Ascending aorta (tissue), 2 donors: ENCODE data around the gene SDHAF1. TPM values are rescaled to one million over a fixed set of nuclear protein-coding genes. Genes with fewer than 3 reads are reported as not detected.

ENCODE experiments used
- DNase-seq, 2 donors: peaks; one replicate each; pipeline ENCODE4 v3.0.0-alpha.2; 2019; ENCODE audit warnings: low spot score in 2 of 2
- H3K27ac ChIP-seq, 2 donors: fragments of 200-600 bp; sonication (generic); one replicate each; pipeline ENCODE4 v1.5.1; 2016 to 2017; ENCODE audit warnings: mild to moderate bottlenecking in 1 of 2
- H3K27me3 ChIP-seq: fragments of 200-600 bp; sonication (generic); one replicate; pipeline ENCODE4 v1.5.1; 2017
- H3K36me3 ChIP-seq, 2 donors: fragments of 200-600 bp; sonication (generic); one replicate each; pipeline ENCODE4 v1.5.1; 2016
- H3K4me1 ChIP-seq, 2 donors: fragments of 200-600 bp; sonication (generic); one replicate each; pipeline ENCODE4 v1.5.1; 2016 to 2017; ENCODE audit warnings: mild to moderate bottlenecking in 1 of 2
- H3K4me3 ChIP-seq, 2 donors: fragments of 200-600 bp; sonication (generic); one replicate each; pipeline ENCODE4 v1.5.1; 2016 to 2017; ENCODE audit warnings: mild to moderate bottlenecking in 1 of 2
- H3K9me3 ChIP-seq, 2 donors: fragments of 200-600 bp; sonication (generic); one replicate each; pipeline ENCODE4 v1.5.1; 2016
- intact Hi-C: fragments of 100-400 bp; cut with DNase I; formaldehyde crosslinking; loops from one replicate; pipeline ENCODE4 v1.15.1; 2023
- total RNA-seq: library from RNA; depleted of rRNA; stranded (reverse); fragments of >200 nt; gene quantifications from one replicate; pipeline ENCODE4 v1.1.0, GENCODE V29; 2016
- TF ChIP-seq, protein P1 (sequence below), 3 experiments: fragments of 200-600 bp in 2 of 3; fragments of 450-650 bp in 1 of 3; sonication (generic) in 2 of 3; IDR thresholded peaks; one replicate each; pipeline ENCODE4 v1.5.1; 2016 to 2019; ENCODE audit warnings: antibody characterized with exemption in 3 of 3, mild to moderate bottlenecking in 1 of 3, moderate library complexity in 1 of 3

The SDHAF1 gene
- total RNA-seq, 1 donor from 2014 or later, result 107 TPM

DNA sequence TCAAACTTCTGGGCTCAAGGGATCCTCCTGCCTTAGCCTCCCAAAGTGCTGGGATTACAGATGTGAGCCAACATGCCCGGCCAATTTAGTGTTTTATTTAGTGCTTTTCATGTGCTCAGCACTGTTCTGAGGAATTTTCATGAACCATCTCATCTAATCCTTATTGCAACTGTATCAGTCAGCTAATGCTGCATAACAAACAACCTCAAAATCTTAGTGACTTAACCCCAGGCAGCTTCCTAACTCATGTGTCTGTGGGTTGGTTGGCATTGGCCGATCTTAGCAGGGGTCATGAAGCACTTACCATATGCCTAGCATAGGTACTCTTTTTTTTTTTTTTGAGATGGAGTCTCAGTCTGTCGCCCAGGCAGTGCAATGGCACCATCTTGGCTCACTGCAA lies 6.2 kb upstream of the SDHAF1 start:
- Histone ChIP-seq H3K9me3 (no peaks in the 10 kb centered on the region), H3K4me1 (peaks cover 0 to 3% of the 10 kb centered on the region in 2 donors), H3K27ac (no peak overlapping the region), H3K4me3 (no peak overlapping the region), H3K36me3 (no peaks in the 10 kb centered on the region), H3K27me3 (no peaks in the 10 kb centered on the region)
- TF ChIP-seq, protein P1, sequence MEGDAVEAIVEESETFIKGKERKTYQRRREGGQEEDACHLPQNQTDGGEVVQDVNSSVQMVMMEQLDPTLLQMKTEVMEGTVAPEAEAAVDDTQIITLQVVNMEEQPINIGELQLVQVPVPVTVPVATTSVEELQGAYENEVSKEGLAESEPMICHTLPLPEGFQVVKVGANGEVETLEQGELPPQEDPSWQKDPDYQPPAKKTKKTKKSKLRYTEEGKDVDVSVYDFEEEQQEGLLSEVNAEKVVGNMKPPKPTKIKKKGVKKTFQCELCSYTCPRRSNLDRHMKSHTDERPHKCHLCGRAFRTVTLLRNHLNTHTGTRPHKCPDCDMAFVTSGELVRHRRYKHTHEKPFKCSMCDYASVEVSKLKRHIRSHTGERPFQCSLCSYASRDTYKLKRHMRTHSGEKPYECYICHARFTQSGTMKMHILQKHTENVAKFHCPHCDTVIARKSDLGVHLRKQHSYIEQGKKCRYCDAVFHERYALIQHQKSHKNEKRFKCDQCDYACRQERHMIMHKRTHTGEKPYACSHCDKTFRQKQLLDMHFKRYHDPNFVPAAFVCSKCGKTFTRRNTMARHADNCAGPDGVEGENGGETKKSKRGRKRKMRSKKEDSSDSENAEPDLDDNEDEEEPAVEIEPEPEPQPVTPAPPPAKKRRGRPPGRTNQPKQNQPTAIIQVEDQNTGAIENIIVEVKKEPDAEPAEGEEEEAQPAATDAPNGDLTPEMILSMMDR (IDR thresholded peaks at IDR 0.05), result no peak
- intact Hi-C loops, result no loop called here
- DNase-seq, result no peak

DNA sequence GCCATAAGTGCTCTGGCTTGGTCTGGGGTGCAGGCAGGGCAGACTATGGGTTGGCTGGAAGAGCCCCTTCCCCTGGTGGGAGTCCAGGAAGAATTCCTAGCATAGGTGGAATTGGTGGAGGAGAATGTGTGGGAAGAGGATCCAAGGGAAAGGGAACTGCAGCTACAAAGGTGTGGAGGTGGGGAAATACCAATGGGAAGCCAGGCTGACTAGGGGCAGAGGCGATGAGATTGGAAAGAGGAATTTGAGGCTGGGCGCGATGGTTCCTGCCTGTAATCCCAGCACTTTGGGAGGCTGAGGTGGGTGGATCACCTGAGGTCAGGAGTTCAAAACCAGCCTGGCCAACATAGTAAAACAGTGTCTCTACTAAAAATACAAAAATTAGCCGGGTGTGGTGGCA lies 4.8 kb upstream of the SDHAF1 start:
- Histone ChIP-seq H3K36me3 (no peaks in the 10 kb centered on the region), H3K4me3 (no peak overlapping the region), H3K9me3 (no peaks in the 10 kb centered on the region), H3K27ac (no peak overlapping the region), H3K4me1 (peaks cover 3 to 6% of the 10 kb centered on the region in 2 donors), H3K27me3 (no peaks in the 10 kb centered on the region)
- no peak for DNase-seq
- intact Hi-C loops, result no loop called here
- TF ChIP-seq, protein P1 (IDR thresholded peaks at IDR 0.05), result no peak

DNA sequence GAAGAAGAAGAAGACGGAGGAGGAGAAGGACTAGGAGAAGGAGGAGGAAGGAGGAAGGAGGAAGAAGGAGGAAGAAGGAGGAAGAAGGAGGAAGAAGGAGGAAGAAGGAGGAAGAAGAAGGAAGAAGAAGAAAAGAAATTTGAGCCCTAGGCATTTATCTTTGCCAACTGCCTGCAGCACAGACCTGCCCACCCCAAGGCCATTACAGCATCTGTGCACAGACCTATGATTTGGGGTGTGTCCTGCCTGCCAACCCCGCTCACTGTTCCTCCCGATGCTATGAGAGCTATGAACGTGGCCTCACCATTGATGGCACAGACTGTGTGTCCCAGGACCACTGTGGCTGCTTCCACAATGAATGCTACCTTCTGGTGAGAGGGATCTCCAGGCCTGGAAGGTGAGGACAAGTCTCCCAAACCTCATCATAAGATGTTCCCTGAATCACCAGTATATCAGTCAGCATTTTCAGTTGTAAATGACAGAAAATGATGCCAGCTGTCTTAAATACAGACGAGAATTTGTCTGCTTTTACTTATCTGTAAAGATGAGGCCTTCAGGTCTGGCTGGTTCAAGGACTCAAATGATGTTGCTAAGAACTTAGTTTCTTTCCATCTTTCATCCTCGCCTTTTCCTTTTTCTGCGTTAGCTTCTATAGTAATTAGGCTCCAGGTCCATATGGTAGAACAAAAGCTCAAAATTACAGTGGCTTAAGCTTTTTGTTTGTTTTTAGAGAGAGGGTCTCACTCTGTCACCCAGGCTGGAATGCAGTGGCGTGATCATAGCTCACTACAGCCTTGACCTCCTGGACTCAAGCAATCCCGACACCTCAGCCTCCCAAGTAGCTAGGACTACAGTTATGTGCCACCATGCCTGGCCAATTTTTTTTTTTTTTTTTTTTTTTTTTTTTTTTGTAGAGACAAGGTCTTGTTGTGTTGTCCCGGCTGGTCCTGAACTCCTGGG lies 3.9 kb upstream of the SDHAF1 start:
- H3K4me3 ChIP-seq, result no peak overlapping the region
- H3K27me3 ChIP-seq, result no peaks in the 10 kb centered on the region
- H3K4me1 ChIP-seq, result peaks cover 3 to 10% of the 10 kb centered on the region in 2 donors
- H3K36me3 ChIP-seq, result no peaks in the 10 kb centered on the region
- intact Hi-C loops, result no loop called here
- TF ChIP-seq, protein P1 (IDR thresholded peaks at IDR 0.05), result no peak
- H3K9me3 ChIP-seq, result no peaks in the 10 kb centered on the region
- no peak for DNase-seq
- H3K27ac ChIP-seq, result no peak overlapping the region

DNA sequence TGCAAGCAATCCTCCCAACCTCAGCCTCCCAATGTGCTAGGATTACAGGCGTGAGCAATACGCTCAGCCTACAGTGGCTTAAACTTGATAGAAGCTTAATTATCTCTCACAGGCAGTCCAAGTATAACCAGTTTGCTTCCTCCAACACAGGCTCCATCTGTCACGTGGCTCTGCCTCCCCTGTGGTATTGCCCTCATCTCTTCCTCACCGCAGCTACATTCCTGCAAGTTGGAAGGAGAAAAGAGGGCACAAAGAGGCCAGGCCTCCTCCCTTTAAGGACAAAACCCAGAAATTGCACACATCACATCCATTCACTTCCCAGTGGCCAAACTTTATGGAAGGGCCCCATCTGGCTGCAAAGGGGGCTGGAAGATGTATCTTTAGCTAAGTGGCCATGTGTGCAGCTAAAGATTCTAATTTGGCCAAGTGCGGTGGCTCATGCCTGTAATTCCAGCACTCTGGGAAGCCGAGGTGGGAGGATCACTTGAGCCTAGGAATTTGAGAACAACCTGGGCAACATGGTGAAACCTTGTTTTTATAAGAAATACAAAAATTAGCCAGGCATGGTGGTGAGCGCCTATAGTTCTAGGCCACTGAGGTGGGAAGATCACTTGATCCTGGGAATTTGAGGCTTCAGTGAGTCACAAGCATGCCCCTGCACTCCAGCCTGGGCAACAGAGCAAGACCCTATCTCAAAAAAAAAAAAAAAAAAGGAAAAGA lies 3.1 kb upstream of the SDHAF1 start:
- Histone ChIP-seq H3K27me3 (no peaks in the 10 kb centered on the region), H3K4me1 (peaks cover 3 to 17% of the 10 kb centered on the region in 2 donors), H3K9me3 (no peaks in the 10 kb centered on the region), H3K4me3 (no peak overlapping the region), H3K36me3 (no peaks in the 10 kb centered on the region), H3K27ac (no peak overlapping the region)
- DNase-seq, result no peak
- TF ChIP-seq, protein P1 (IDR thresholded peaks at IDR 0.05), result no peak
- intact Hi-C loops, result no loop called here

DNA sequence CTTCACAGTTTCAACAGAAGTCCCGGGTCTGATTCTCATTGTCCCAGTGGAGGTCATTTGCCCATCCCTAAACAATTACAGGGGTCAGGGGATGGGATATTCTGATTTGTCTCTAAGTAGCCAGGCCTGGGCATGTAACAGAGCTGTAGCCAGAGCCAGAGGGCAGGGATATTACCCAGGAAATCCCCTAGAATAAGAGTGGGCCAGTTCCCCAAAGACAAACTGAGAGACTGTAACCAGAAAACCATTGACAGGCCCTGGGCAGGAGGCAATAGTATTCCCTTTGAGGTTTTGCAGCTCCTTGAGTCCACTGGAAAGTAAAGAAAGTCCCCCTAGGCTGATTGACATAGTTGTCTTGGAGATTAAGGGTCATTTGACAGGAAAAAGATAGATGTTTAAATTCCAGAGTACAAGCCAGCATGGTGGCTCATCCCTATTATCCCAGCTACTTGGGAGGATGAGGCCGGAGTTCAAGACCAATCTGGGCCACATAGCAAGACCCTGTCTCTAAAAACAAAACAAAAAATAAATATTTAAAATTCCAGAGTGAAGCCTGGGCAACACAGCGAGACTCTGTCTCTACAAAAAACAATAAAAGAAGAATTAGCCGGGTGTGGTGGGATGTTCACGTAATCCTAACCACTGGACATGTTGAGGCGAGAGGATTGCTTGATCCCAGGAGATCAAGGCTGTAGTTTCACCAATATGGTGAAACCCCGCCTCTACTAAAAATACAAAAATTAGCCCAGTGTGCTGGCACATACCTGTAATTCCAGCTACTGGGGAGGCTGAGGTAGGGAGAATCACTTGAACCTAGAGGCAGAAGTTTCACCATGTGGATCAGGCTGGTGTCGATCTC lies 1.9 kb upstream of the SDHAF1 start:
- Histone ChIP-seq H3K4me1 (peaks cover 3 to 14% of the 10 kb centered on the region in 2 donors), H3K4me3 (no peak overlapping the region), H3K36me3 (peaks cover 0 to 9% of the 10 kb centered on the region in 2 donors), H3K9me3 (no peaks in the 10 kb centered on the region), H3K27ac (no peak overlapping the region), H3K27me3 (no peaks in the 10 kb centered on the region)
- TF ChIP-seq, protein P1 (IDR thresholded peaks at IDR 0.05), result no peak
- no peak for DNase-seq
- intact Hi-C loops, result no loop called here
